Sigmoid colon (tissue), 7 donors: ENCODE results near the gene ENO2. TPM values are rescaled to one million over a fixed set of nuclear protein-coding genes. Genes with fewer than 3 reads are reported as not detected.

ENCODE experiments used
- DNase-seq: peaks from one replicate; pipeline ENCODE4 v3.0.0-alpha.2; 2019
- H3K27ac ChIP-seq, 4 donors: fragments of 200-600 bp; sonication (generic); one replicate each; pipeline ENCODE4 v1.5.1; 2016 to 2019; ENCODE audit warnings: mild to moderate bottlenecking in 1 of 4
- H3K27me3 ChIP-seq, 3 donors: fragments of 200-600 bp; sonication (generic); one replicate each; pipeline ENCODE4 v1.5.1; 2019; ENCODE audit warnings: mild to moderate bottlenecking in 1 of 3
- H3K36me3 ChIP-seq, 4 donors: fragments of 200-600 bp; sonication (generic); one replicate each; pipeline ENCODE4 v1.5.1; 2016 to 2019
- H3K4me1 ChIP-seq, 4 donors: fragments of 200-600 bp; sonication (generic); one replicate each; pipeline ENCODE4 v1.5.1; 2017 to 2019
- H3K4me3 ChIP-seq, 4 donors: fragments of 200-600 bp; sonication (generic); one replicate each; pipeline ENCODE4 v1.5.1; 2017 to 2019; ENCODE audit warnings: mild to moderate bottlenecking in 2 of 4, moderate library complexity in 1 of 4
- H3K9me3 ChIP-seq, 4 donors: fragments of 200-600 bp in 3 of 4; sonication (generic) in 3 of 4; one replicate each; pipeline versions ENCODE4 v1.5.1 to v1.6.1; 2013 to 2019
- EP300 ChIP-seq, 4 donors: sonication (generic); formaldehyde crosslinking; IDR thresholded peaks; one replicate each; pipeline ENCODE4 v1.6.1; 2017; ENCODE audit warnings: antibody characterized with exemption in 4 of 4
- POLR2A ChIP-seq, 2 donors: fragments of 450-650 bp; IDR thresholded peaks; one replicate each; pipeline ENCODE4 v1.6.1; 2016; ENCODE audit warnings: antibody characterized with exemption in 2 of 2, mild to moderate bottlenecking in 2 of 2, moderate library complexity in 2 of 2
- POLR2AphosphoS5 ChIP-seq, 4 donors: sonication (generic); formaldehyde crosslinking; IDR thresholded peaks; one replicate each; pipeline ENCODE4 v1.6.1; 2017; ENCODE audit warnings: antibody characterized with exemption in 4 of 4
- WGBS, 2 donors: extraction: QIAGEN DNeasy Blood & Tissue Kit; methylation state at CpG; one replicate each; pipeline ENCODE4 v1.1.7; 2013; 5-methylcytosine and 5-hydroxymethylcytosine counted together
- intact Hi-C: fragments of 100-400 bp; cut with DNase I; formaldehyde crosslinking; loops from one replicate; pipeline ENCODE4 v1.15.1; 2023
- polyA plus RNA-seq, 3 donors: library from polyadenylated mRNA; stranded (reverse); fragments of 200-250 nt; gene quantifications; one replicate each; pipeline ENCODE4 v1.2.3, GENCODE V29; 2013
- total RNA-seq, 4 donors: library from RNA; depleted of rRNA; stranded (reverse); fragments of >200 nt; gene quantifications; one replicate each; pipeline ENCODE4 v1.1.0, GENCODE V29; 2016
- TF ChIP-seq, protein P1 (sequence below), 4 experiments: fragments of 450-650 bp in 3 of 4; fragments of 200-600 bp in 1 of 4; IDR thresholded peaks; one replicate each; pipeline ENCODE4 v1.5.1; 2016 to 2019; ENCODE audit warnings: antibody characterized with exemption in 4 of 4, mild to moderate bottlenecking in 3 of 4, moderate library complexity in 2 of 4
- donor health status: healthy with polysubstance abuse.
- donor health status: Bipolar disorder and iron deficiency.
- donor health status: healthy.

ENO2 gene
- total and polyA plus RNA-seq, 7 donors, result 1.8 to 37.5 (median 26.3) TPM

DNA sequence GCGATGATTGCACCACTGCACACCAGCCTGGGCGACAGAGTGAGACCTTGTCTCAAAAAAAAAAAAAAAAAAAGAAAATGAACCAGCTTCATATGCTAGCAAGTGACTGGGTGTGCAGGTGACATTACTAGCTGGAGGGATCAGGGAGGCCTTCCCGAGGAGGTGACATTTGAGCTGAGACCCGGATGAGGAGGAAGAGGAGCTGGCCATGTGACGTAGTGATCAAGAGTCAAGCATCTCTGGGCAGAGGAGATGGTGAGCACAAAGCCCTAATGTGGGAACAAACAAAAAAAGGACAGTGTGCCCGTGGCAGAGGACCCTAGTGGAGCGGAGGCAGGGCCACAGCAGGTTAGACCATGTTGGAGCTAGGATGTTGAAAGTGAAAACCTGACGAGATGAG, 33.2 kb downstream of the ENO2 start:
- Histone ChIP-seq H3K9me3 (no peaks in the 10 kb centered on the region), H3K36me3 (peaks cover 0 to 12% (median 0%) of the 10 kb centered on the region in 4 donors), H3K4me3 (no peak overlapping the region), H3K27me3 (no peaks in the 10 kb centered on the region), H3K27ac (no peak overlapping the region), H3K4me1 (peaks cover 0 to 35% (median 26%) of the 10 kb centered on the region in 4 donors)
- DNase-seq, result no peak
- intact Hi-C loops, result no loop called here
- 87% methylated on average over 8 of the region's 8 CpGs for WGBS, 2 donors
- TF ChIP-seq POLR2AphosphoS5 (IDR thresholded peaks at IDR 0.05), result no peak
- no peak for TF ChIP-seq POLR2A (IDR thresholded peaks at IDR 0.05)
- TF ChIP-seq, protein P1, sequence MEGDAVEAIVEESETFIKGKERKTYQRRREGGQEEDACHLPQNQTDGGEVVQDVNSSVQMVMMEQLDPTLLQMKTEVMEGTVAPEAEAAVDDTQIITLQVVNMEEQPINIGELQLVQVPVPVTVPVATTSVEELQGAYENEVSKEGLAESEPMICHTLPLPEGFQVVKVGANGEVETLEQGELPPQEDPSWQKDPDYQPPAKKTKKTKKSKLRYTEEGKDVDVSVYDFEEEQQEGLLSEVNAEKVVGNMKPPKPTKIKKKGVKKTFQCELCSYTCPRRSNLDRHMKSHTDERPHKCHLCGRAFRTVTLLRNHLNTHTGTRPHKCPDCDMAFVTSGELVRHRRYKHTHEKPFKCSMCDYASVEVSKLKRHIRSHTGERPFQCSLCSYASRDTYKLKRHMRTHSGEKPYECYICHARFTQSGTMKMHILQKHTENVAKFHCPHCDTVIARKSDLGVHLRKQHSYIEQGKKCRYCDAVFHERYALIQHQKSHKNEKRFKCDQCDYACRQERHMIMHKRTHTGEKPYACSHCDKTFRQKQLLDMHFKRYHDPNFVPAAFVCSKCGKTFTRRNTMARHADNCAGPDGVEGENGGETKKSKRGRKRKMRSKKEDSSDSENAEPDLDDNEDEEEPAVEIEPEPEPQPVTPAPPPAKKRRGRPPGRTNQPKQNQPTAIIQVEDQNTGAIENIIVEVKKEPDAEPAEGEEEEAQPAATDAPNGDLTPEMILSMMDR (IDR thresholded peaks at IDR 0.05), result no peak
- no peak for TF ChIP-seq EP300 (IDR thresholded peaks at IDR 0.05)

GRCh38 chr12:6948873-6949594, 34.7 kb downstream of the ENO2 start:
- DNase-seq, result no peak
- H3K9me3 ChIP-seq, result no peaks in the 10 kb centered on the region
- no peak overlapping the region for H3K27ac ChIP-seq
- intact Hi-C loops, result no loop called here
- no peaks in the 10 kb centered on the region for H3K27me3 ChIP-seq
- WGBS, 2 donors, result 75 to 87% methylated on average over 15 of the region's 15 CpGs
- TF ChIP-seq EP300 (IDR thresholded peaks at IDR 0.05) (no peak), POLR2AphosphoS5 (IDR thresholded peaks at IDR 0.05) (no peak), POLR2A (IDR thresholded peaks at IDR 0.05) (no peak)
- TF ChIP-seq, protein P1 (IDR thresholded peaks at IDR 0.05), result no peak
- peaks cover 0 to 12% (median 0%) of the 10 kb centered on the region in 4 donors for H3K36me3 ChIP-seq
- H3K4me1 ChIP-seq, result peaks cover 0 to 27% (median 19%) of the 10 kb centered on the region in 4 donors
- no peak overlapping the region for H3K4me3 ChIP-seq

GRCh38 chr12:6950401-6950801, 36.0 kb downstream of the ENO2 start:
- intact Hi-C loops, result no loop called here
- TF ChIP-seq, protein P1 (IDR thresholded peaks at IDR 0.05), result no peak
- no peak for TF ChIP-seq EP300 (IDR thresholded peaks at IDR 0.05)
- TF ChIP-seq POLR2AphosphoS5 (IDR thresholded peaks at IDR 0.05), result no peak
- no peak for TF ChIP-seq POLR2A (IDR thresholded peaks at IDR 0.05)

GRCh38 chr12:6950811-6951540, 36.6 kb downstream of the ENO2 start, which contains the start of gene PTPN6:
PTPN6 (plus strand) TSS chr12:6951356; CDS start chr12:6951513, 157 bp downstream.
- intact Hi-C loops, result no loop called here
- H3K36me3 ChIP-seq, result peaks cover 0 to 7% (median 0%) of the 10 kb centered on the region in 4 donors
- peak within 1 kb of the TSS in 3 of 4 donors; percentile 21 to 48 (median 31) for H3K4me3 ChIP-seq
- TF ChIP-seq POLR2A (IDR thresholded peaks at IDR 0.05) (no peak), POLR2AphosphoS5 (IDR thresholded peaks at IDR 0.05) (peak in 2 of 4 donors; percentile 11 to 24), EP300 (IDR thresholded peaks at IDR 0.05) (no peak)
- TF ChIP-seq, protein P1 (IDR thresholded peaks at IDR 0.05), result no peak
- DNase-seq, result peak; percentile 75
- no peaks in the 10 kb centered on the region for H3K9me3 ChIP-seq
- whole genome bisulfite sequencing, 2 donors, result 43 to 77% methylated on average over 25 of the region's 25 CpGs
- no peaks in the 10 kb centered on the region for H3K27me3 ChIP-seq
- H3K27ac ChIP-seq, result peak within 1 kb of the TSS; percentile 50 to 57 (median 54)
- peaks cover 0 to 11% (median 7%) of the 10 kb centered on the region in 4 donors for H3K4me1 ChIP-seq

More at GRCh38 chr12:6950401-6950801, 36.0 kb downstream of the ENO2 start:
- Histone ChIP-seq H3K4me1 (peaks cover 0 to 17% (median 12%) of the 10 kb centered on the region in 4 donors), H3K27ac (peak overlapping the region in 1 of 4 donors; percentile 57), H3K36me3 (peaks cover 0 to 12% (median 0%) of the 10 kb centered on the region in 4 donors), H3K4me3 (no peak overlapping the region), H3K9me3 (no peaks in the 10 kb centered on the region), H3K27me3 (no peaks in the 10 kb centered on the region)
- 54 to 87% methylated on average over 1 of the region's 1 CpG for WGBS, 2 donors
- DNase-seq, result peak; percentile 36
